ENCODE results near the gene SLC26A9.

The SLC26A9 gene

GRCh38 chr1:205973377-205974232 is 30.3 kb upstream of the SLC26A9 start:
- H3K9me2 ChIP-seq (replicated peaks; ENCODE audit: control insufficient read depth, low read length), result no peaks in the 10 kb centered on the region
- no peaks in the 10 kb centered on the region for H3K36me3 ChIP-seq (ENCODE audit: control insufficient read depth, low read length)
- H3K9me3 ChIP-seq (ENCODE audit: control insufficient read depth, insufficient read depth, low read length), result no peaks in the 10 kb centered on the region; the same call in 1 of the 2 replicates
- 0 out of 2 replicates have a peak, but pooled peaks cover 3% of the 10 kb centered on the region for H3K27me3 ChIP-seq (ENCODE audit: control insufficient read depth, low read length)
- TF ChIP-seq, protein P1, sequence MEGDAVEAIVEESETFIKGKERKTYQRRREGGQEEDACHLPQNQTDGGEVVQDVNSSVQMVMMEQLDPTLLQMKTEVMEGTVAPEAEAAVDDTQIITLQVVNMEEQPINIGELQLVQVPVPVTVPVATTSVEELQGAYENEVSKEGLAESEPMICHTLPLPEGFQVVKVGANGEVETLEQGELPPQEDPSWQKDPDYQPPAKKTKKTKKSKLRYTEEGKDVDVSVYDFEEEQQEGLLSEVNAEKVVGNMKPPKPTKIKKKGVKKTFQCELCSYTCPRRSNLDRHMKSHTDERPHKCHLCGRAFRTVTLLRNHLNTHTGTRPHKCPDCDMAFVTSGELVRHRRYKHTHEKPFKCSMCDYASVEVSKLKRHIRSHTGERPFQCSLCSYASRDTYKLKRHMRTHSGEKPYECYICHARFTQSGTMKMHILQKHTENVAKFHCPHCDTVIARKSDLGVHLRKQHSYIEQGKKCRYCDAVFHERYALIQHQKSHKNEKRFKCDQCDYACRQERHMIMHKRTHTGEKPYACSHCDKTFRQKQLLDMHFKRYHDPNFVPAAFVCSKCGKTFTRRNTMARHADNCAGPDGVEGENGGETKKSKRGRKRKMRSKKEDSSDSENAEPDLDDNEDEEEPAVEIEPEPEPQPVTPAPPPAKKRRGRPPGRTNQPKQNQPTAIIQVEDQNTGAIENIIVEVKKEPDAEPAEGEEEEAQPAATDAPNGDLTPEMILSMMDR (IDR thresholded peaks at IDR 0.05; ENCODE audit: low read depth, low read length, poor library complexity, severe bottlenecking), result no peak
- TF ChIP-seq EZH2phosphoT487 (IDR thresholded peaks at IDR 0.05; ENCODE audit: borderline replicate concordance, low read length), result no peak
- H4K20me1 ChIP-seq (ENCODE audit: control insufficient read depth, insufficient read depth, low read depth, low read length), result no peaks in the 10 kb centered on the region
- no peaks in the 10 kb centered on the region for H3K4me1 ChIP-seq (ENCODE audit: control insufficient read depth, low read length)
- no peak overlapping the region for H3K27ac ChIP-seq (ENCODE audit: low read depth, low read length)
- H3K4me2 ChIP-seq (ENCODE audit: low read length), result no peak overlapping the region
- no peaks in the 10 kb centered on the region for H3K79me2 ChIP-seq (ENCODE audit: control insufficient read depth, low read length)
- H3K4me3 ChIP-seq (ENCODE audit: low read length), result no peak overlapping the region
- 0 out of 2 replicates have a peak, but pooled peaks cover 3% of the 10 kb centered on the region for H3F3A ChIP-seq (ENCODE audit: control insufficient read depth, insufficient read depth)

GRCh38 chr1:205972491-205973168 is 29.4 kb upstream of the SLC26A9 start:
- Histone ChIP-seq H3K27ac (ENCODE audit: low read depth, low read length) (no peak overlapping the region), H3K36me3 (ENCODE audit: control insufficient read depth, low read length) (no peaks in the 10 kb centered on the region), H3K27me3 (ENCODE audit: control insufficient read depth, low read length) (0 out of 2 replicates have a peak, but pooled peaks cover 3% of the 10 kb centered on the region), H4K20me1 (ENCODE audit: control insufficient read depth, insufficient read depth, low read depth, low read length) (no peaks in the 10 kb centered on the region), H3K9me3 (ENCODE audit: control insufficient read depth, insufficient read depth, low read length) (no peaks in the 10 kb centered on the region; the same call in 1 of the 2 replicates), H3K4me2 (ENCODE audit: low read length) (no peak overlapping the region), H3K9me2 (replicated peaks; ENCODE audit: control insufficient read depth, low read length) (no peaks in the 10 kb centered on the region), H3F3A (ENCODE audit: control insufficient read depth, insufficient read depth) (0 out of 2 replicates have a peak, but pooled peaks cover 3% of the 10 kb centered on the region), H3K4me1 (ENCODE audit: control insufficient read depth, low read length) (no peaks in the 10 kb centered on the region), H3K4me3 (ENCODE audit: low read length) (no peak overlapping the region), H3K79me2 (ENCODE audit: control insufficient read depth, low read length) (no peaks in the 10 kb centered on the region)
- TF ChIP-seq, protein P1 (IDR thresholded peaks at IDR 0.05; ENCODE audit: low read depth, low read length, poor library complexity, severe bottlenecking), result no peak
- TF ChIP-seq EZH2phosphoT487 (IDR thresholded peaks at IDR 0.05; ENCODE audit: borderline replicate concordance, low read length), result no peak

GRCh38 chr1:205972081-205972480 is 28.8 kb upstream of the SLC26A9 start:
- Histone ChIP-seq H3K9me3 (ENCODE audit: control insufficient read depth, insufficient read depth, low read length) (no peaks in the 10 kb centered on the region; the same call in 1 of the 2 replicates), H3F3A (ENCODE audit: control insufficient read depth, insufficient read depth) (0 out of 2 replicates have a peak, but pooled peaks cover 3% of the 10 kb centered on the region), H3K36me3 (ENCODE audit: control insufficient read depth, low read length) (no peaks in the 10 kb centered on the region), H3K27ac (ENCODE audit: low read depth, low read length) (no peak overlapping the region), H3K79me2 (ENCODE audit: control insufficient read depth, low read length) (no peaks in the 10 kb centered on the region), H3K4me2 (ENCODE audit: low read length) (no peak overlapping the region), H4K20me1 (ENCODE audit: control insufficient read depth, insufficient read depth, low read depth, low read length) (no peaks in the 10 kb centered on the region), H3K4me3 (ENCODE audit: low read length) (no peak overlapping the region), H3K4me1 (ENCODE audit: control insufficient read depth, low read length) (no peaks in the 10 kb centered on the region), H3K9me2 (replicated peaks; ENCODE audit: control insufficient read depth, low read length) (no peaks in the 10 kb centered on the region), H3K27me3 (ENCODE audit: control insufficient read depth, low read length) (0 out of 2 replicates have a peak, but pooled peaks cover 2% of the 10 kb centered on the region)
- TF ChIP-seq, protein P1 (IDR thresholded peaks at IDR 0.05; ENCODE audit: low read depth, low read length, poor library complexity, severe bottlenecking), result no peak
- TF ChIP-seq EZH2phosphoT487 (IDR thresholded peaks at IDR 0.05; ENCODE audit: borderline replicate concordance, low read length), result no peak
